AG04450 (cell line): ENCODE data around the gene SIN3B. TPM values are rescaled to one million over a fixed set of nuclear protein-coding genes. Genes with fewer than 3 reads are reported as not detected.

Experiments
- CTCF ChIA-PET: fragments of 300-600, 350-600 bp; formaldehyde crosslinking; extraction: SDS; loops from one replicate; lab custom pipeline; 2022; ENCODE audit warnings: antibody characterized with exemption, inconsistent platforms; lab: Charles Lee
- POLR2A ChIA-PET: fragments of 350-600 bp; formaldehyde crosslinking; extraction: SDS; loops from one replicate; lab custom pipeline; 2021; ENCODE audit warnings: antibody characterized with exemption, inconsistent platforms; lab: Yijun Ruan, JAX
- DNase-seq: peaks from one replicate; pipeline ENCODE4 v3.0.0-alpha.2; 2011; ENCODE audit warnings: low read depth, low spot score
- H3K27ac ChIP-seq: one replicate; pipeline ENCODE4 v1.5.1; 2012; ENCODE audit warnings: low read depth, low read length, control low read depth
- H3K27me3 ChIP-seq: one replicate; pipeline ENCODE4 v1.6.0; 2012; ENCODE audit warnings: low read length; ENCODE audit not compliant: control insufficient read depth, insufficient read depth
- H3K4me3 ChIP-seq: 2 replicates; pipeline ENCODE4 v1.5.1; 2011; ENCODE audit warnings: mild to moderate bottlenecking, low read depth, low read length, control low read depth
- H3K9me3 ChIP-seq: 2 replicates; pipeline ENCODE4 v1.5.1; 2012; ENCODE audit warnings: low read length; ENCODE audit not compliant: control insufficient read depth, insufficient read depth
- polyA plus RNA-seq: library from polyadenylated mRNA; depleted of rRNA; stranded (reverse); fragments of >200 nt; gene quantifications from 2 replicates; pipeline ENCODE4 v1.2.3, GENCODE V29; 2011
- TF ChIP-seq, protein P1 (sequence below): IDR thresholded peaks from 2 replicates; pipeline ENCODE4 v1.5.1; 2011; ENCODE audit warnings: low read depth, low read length, control low read depth, inconsistent platforms

SIN3B gene
- polyA plus RNA-seq, 1 experiment, result 18.8 TPM

DNA sequence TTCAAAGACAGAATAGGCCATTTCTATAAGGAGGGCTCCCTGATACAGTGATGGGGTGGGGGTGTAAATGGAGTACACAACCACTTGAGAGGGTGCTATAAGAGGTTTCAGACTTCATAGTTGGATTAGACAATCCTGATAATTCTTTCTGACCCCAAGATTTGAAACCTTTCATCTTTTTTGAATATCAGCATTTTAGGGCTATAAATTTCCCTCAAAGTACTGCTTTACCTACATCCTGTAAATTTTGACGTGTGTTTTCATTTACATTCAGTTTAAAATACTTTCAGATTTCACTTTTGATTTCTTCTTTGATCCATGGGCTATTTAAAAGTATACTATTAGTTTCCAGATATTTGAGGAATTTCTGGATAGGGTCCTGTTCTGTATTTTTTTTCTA, 40.0 kb upstream of the SIN3B start:
- no peak for DNase-seq
- no peak overlapping the region for H3K4me3 ChIP-seq
- TF ChIP-seq, protein P1, sequence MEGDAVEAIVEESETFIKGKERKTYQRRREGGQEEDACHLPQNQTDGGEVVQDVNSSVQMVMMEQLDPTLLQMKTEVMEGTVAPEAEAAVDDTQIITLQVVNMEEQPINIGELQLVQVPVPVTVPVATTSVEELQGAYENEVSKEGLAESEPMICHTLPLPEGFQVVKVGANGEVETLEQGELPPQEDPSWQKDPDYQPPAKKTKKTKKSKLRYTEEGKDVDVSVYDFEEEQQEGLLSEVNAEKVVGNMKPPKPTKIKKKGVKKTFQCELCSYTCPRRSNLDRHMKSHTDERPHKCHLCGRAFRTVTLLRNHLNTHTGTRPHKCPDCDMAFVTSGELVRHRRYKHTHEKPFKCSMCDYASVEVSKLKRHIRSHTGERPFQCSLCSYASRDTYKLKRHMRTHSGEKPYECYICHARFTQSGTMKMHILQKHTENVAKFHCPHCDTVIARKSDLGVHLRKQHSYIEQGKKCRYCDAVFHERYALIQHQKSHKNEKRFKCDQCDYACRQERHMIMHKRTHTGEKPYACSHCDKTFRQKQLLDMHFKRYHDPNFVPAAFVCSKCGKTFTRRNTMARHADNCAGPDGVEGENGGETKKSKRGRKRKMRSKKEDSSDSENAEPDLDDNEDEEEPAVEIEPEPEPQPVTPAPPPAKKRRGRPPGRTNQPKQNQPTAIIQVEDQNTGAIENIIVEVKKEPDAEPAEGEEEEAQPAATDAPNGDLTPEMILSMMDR, result no peak
- H3K27me3 ChIP-seq, result no peaks in the 10 kb centered on the region
- CTCF ChIA-PET, result interaction anchor here (1.4 kb wide), 1 partner anchor 74 kb away, joined by 3 read pairs; no protein-coding TSS in a partner anchor
- peaks cover 8% of the 10 kb centered on the region for H3K9me3 ChIP-seq
- no peak overlapping the region for H3K27ac ChIP-seq
- POLR2A ChIA-PET, result no interaction called here

DNA sequence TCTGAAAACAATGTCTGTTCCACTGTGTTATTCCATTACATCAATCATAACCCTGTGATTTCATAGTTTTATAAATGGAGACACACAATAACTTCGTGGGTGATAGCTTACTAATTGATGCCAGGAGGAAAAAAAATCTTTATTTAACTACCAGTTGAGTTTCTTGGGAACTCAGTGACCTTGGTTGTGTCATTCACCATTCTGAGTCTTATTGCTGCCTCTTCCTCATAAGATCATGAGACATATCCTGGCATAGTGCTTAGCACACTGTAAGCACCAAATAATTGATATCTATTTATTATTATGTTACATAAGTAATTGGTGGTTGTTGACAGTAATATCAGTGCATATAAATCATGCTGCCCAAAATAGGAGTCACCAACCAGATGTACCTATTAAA, 39.1 kb upstream of the SIN3B start:
- Histone ChIP-seq H3K27me3 (no peaks in the 10 kb centered on the region), H3K9me3 (peaks cover 10% of the 10 kb centered on the region), H3K27ac (no peak overlapping the region), H3K4me3 (no peak overlapping the region)
- DNase-seq, result no peak
- TF ChIP-seq, protein P1, result no peak
- CTCF ChIA-PET, result interaction anchor here (0.6 to 1.4 kb wide), 4 partner anchors 18 to 262 kb away, joined by 3 to 12 read pairs (median 4); no protein-coding TSS in a partner anchor
- POLR2A ChIA-PET, result no interaction called here

DNA sequence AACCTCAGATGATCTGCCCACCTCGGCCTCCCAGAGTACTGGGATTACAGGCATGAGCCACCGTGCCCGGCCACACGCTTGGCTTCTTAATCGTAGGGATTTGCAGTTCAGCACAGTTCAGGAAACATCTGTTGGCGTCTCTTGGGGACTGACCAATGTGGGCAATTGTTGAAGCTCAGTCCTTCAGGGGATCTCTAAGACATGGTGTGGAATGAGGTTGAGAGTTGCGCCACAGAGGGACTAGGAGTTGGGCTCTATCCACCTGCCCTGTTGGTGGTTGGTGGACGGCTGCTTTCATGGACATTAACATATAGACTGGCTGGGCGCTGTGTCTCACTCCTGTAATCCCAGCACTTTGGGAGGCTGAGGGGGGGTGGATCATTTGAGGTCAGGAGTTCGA, 37.3 kb upstream of the SIN3B start:
- no peak for DNase-seq
- TF ChIP-seq, protein P1, result no peak
- no peak overlapping the region for H3K4me3 ChIP-seq
- peaks cover 17% of the 10 kb centered on the region for H3K9me3 ChIP-seq
- no peaks in the 10 kb centered on the region for H3K27me3 ChIP-seq
- POLR2A ChIA-PET, result no interaction called here
- H3K27ac ChIP-seq, result no peak overlapping the region
- CTCF ChIA-PET, result interaction anchor here (0.8 kb wide), 1 partner anchor 21 kb away, joined by 3 read pairs; no protein-coding TSS in a partner anchor

DNA sequence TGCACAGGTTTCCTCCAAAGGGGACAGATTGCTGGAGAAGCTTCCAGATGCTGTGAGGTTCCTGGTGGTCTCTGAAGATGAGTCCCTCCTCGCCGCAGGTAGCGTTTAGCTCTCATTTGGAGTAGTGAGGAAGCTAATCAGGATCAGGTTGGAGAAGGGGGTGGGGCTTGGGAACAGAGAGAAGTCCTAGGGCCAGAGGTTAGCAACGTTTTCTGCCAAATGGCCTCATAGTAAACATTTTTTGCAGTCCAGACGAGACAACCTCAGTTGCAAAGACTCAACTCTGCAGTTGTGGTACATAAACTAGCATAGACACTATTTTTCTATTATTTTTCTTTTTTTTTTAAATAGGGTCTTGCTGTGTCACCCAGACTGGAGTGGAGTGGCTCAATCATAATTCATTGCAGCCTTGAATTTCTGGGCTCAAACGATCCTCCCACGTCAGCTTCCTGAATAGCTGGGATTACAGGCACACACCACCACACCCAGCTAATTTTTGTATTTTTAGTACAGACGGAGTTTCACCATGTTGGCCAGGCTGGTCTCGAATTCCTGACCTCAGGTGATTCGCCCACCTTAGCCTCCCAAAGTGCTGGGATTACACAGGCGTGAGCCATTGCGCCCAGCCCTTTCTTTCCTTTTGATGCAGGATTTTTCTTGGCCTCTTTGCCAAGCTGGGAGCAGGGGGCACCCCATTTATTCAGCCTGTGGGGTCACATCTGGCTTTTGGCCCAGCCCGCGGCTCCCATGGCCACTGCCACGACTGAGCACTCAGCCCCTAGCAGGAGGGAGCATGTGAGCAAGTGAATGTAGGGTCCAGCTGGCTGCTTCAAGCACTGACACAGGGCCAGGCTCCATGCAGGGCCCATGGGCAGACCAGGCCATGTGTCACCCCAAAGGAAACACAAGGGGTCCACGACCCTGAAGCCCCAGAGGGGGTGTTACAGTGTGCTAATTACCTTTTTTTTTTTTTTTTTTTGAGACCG, 34.4 kb upstream of the SIN3B start:
- no peak for DNase-seq
- TF ChIP-seq, protein P1, result no peak
- peaks cover 11% of the 10 kb centered on the region for H3K9me3 ChIP-seq
- no peak overlapping the region for H3K4me3 ChIP-seq
- no peaks in the 10 kb centered on the region for H3K27me3 ChIP-seq
- POLR2A ChIA-PET, result interaction anchor here (0.5 kb wide), 1 partner anchor 208 kb away, joined by 5 read pairs; no protein-coding TSS in a partner anchor
- H3K27ac ChIP-seq, result no peak overlapping the region
- CTCF ChIA-PET, result no interaction called here

DNA sequence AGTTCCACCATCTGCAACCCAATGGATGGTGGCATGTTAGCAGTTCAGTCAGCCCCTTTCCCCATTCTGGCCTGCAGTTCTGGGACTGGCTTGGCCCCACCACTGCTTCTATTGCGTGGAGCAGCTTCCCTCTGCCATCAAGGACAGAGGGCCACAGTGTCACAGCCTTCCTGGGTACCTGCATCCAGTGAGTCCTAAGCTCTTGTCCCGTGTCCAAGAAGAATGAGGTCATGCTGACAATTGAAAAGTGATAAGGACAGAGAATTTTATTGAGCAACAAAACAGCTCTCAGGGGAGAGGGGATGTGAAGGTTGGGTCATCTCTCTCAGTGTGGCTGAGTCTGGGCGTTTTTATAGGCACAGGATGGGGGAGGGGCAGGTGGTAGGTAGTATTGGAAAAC, 33.5 kb upstream of the SIN3B start:
- Histone ChIP-seq H3K27ac (no peak overlapping the region), H3K27me3 (no peaks in the 10 kb centered on the region), H3K9me3 (peaks cover 12% of the 10 kb centered on the region), H3K4me3 (no peak overlapping the region)
- POLR2A ChIA-PET, result no interaction called here
- CTCF ChIA-PET, result no interaction called here
- TF ChIP-seq, protein P1, result no peak
- no peak for DNase-seq
